Activated naive CD4-positive, alpha-beta T cell treated with Interleukin-2 at 50 U/mL for 16 hours (primary cell): ENCODE results near the gene RDH16.
"Not testable (repeated sequence)": the region's sequence is repeated elsewhere in the genome, so short reads cannot be mapped to it uniquely, and the experiment has no call there.

Source experiments
- DNase-seq: peaks from one replicate; pipeline ENCODE4 v3.0.0-alpha.2; 2020

Gene RDH16

GRCh38 chr12:56951582-56952339 lies 5.6 kb downstream of the RDH16 start:
- DNase-seq, result no peak

DNA sequence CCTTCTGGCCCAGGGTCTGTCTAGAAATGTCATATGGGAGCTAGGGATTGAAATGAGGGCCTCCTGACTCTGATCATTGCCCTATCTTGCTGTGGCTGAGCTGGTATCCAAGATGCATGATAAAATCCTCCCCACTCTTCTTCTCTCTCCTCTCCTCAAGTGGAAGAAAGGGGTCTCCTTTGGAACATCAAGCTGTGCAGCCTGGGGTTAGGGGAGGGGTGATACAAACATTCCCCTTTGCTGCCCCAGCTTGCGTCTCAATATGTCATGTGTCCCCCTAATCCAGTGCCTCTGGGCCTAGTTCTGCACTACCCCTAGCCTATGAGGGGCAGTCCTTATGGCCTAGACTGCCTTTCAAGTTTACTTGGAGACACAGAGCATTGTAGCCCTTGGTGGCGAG lies 8.5 kb downstream of the RDH16 start:
- DNase-seq, result no peak

DNA sequence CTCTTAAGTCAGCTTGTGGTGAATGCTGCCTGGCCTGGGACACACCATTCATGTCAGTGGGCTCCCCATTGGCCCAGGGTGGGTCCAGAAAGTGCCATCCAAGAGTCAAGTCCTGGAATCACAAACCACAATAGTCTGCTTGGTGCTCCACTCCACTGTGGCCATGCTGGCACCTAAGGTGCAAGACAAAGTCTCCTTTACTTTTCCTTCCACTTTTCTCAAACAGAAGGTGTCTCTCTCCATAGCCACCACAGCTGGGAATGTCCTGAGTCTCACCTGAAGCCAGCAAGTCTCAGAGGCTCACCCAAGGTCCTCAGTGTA lies 9.0 kb downstream of the RDH16 start:
- no peak for DNase-seq

GRCh38 chr12:56947633-56948456 lies 9.6 kb downstream of the RDH16 start:
- DNase-seq, result no peak

DNA sequence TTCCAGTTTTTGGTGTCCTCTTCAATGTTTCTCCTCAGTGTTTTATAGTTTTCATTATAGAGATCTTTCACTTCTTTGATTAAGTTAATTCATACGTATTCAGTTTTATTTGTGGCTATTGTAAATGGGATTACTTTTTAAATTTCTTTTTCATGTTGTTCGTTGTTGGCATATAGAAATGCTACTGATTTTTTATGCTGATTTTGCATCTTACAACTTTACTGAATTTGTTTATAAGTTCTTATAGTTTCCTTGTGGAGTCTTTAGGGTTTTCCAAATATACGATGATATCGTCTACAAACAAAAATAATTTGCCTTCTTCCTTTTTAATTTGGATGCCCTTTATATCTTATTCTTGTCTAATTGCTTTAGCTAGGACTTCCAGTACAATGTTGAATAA lies 13.5 kb downstream of the RDH16 start:
- no peak for DNase-seq

GRCh38 chr12:56943374-56943773 lies 14.0 kb downstream of the RDH16 start:
- not testable (repeated sequence) for DNase-seq

GRCh38 chr12:56941299-56942017 lies 15.9 kb downstream of the RDH16 start:
- no peak for DNase-seq

DNA sequence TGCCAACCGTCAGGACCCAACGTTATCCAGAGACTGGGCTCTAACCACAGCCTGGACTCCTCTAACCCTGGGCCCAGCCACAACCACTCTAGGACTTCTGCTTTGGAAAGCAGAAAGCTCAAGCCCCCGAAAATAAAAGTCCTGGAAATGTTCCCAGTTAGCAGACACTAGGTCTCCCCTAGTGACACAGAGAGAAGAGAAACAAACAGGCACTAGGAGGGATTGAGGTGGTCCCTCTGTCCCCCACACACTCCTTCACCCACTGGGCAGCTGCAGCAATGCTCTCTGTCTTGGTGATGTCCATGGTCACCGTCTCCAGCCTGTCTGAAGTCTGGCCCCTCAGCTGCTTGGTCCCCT lies 16.5 kb downstream of the RDH16 start:
- DNase-seq, result not testable (repeated sequence)

DNA sequence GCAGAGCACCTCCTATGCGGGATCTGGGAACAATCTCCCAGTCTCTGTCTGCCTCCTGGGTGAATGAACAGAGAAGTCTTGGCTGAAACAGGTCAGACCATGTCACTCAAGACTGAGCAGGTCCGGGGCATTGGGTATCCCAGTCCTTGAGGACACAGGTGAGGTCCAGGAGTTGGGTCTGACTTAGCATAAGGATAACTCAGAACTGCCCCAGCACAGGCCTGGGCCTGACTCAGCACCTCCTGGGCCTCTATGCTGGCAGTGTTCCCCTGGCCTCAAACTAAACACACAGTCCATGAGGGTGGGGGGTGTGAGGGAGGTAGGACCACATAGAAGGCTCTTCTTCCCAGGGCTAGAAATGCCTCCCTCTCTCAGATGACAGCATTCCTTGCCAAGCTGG lies 21.7 kb downstream of the RDH16 start:
- no peak for DNase-seq

DNA sequence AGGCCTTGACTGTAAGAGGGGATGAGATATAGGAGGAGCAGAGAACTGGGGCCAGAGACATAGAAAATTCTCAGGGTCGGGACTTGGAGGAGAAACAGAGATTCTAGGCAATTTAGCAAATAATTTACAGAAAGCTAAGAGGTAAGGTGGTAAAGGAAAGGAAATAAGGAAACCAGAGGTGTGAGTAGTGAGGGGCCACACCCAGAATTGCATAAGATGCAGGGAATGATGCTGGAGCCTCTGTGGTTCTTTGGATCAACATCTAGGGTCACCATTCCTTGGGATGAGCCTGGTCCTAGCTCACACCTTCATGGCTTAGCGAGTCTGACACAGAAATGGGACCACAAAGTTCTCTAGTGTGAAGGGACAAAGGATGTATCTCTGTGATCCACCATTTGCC lies 22.3 kb downstream of the RDH16 start:
- DNase-seq, result no peak

GRCh38 chr12:56933826-56934625 lies 23.4 kb downstream of the RDH16 start, which contains the start of gene SDR9C7:
TSS of gene SDR9C7 (minus strand) at chr12:56934408. CDS start at chr12:56934261, 147 bp downstream.
- no peak for DNase-seq

DNA sequence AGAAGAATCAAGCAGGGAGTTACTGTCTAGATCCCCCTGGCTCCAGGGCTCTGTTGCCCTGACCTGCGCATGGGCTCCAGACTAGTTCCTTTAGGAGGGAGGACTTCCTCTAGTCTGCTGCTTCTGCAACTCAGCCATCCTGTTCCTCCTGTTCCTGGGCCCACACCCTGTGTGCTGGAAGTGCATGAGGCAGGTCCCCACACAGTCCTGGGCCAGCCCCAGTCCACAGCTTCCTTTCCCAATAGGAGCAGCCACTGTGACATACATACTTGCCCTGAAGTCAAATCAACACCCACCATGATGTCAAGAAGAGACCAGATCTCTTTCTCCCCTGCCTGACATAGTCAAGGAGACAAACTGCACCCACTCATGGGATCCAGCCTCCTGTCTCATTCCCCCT lies 24.5 kb downstream of the RDH16 start:
- DNase-seq, result no peak

DNA sequence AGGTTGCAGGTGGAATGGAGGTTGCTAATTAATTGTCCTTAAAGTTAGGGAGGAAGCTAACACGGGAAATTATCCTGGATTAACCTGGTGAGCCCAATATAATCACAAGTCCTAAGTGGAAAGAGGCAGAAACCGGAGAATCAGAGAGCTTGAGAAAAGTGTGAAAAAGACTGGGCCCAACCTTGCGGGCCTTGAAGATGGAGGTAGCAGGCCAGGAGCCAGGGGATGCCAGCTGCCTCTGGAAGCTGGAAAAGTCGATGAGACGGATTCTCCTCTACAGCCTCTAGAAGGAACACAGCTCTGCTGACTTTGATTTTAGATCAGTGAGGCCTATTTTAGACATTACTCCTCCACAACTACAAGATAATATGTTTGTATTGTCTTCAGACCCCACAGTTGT lies 25.3 kb downstream of the RDH16 start:
- DNase-seq, result no peak

- no peak for DNase-seq
These were observed 25.9 kb downstream of the RDH16 start for GRCh38 chr12:56931474-56931978.

GRCh38 chr12:56930241-56930640 lies 27.2 kb downstream of the RDH16 start:
- no peak for DNase-seq

- no peak for DNase-seq
These were observed 27.6 kb downstream of the RDH16 start for GRCh38 chr12:56929780-56930179.

GRCh38 chr12:56928262-56928661 lies 29.1 kb downstream of the RDH16 start:
- no peak for DNase-seq

DNA sequence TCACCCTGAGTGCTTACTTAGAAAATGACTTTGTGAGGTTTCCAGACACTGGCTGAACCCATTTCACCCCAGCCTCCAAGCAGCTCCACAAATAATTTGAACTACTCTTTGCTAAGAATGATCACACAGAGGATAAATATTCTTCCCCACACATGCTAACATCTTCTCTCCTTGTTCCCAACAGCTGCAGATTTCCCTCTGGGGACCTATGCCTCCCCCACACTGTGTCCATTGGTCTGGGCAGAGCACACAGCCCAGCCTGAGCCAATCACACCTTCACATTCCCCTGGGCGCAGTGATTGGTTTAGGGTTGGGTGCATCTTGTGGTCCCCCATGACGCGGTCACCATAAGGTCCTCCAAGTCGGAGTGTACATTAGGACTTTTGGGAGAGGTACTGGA lies 30.1 kb downstream of the RDH16 start:
- no peak for DNase-seq

GRCh38 chr12:56922031-56922430 lies 35.4 kb downstream of the RDH16 start:
- no peak for DNase-seq

DNA sequence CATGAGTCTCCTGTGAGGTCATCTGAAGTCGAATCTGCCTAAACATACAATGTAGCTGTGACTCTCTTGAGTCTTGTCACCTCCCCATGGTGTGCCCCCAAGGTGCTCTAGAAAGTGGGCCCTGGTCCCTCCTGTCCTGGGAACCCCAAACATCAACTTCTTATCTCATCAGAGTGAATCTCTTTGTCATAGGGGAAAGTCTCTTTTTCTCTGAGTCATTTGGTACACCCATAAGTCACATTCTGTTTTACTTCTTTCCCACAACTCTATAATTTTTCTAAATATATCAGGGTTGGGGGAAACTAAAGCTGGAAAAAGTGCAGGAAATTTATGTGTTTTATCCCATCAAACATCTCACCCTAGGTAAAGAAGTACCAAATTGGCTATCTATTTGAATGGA lies 36.1 kb downstream of the RDH16 start:
- DNase-seq, result no peak

DNA sequence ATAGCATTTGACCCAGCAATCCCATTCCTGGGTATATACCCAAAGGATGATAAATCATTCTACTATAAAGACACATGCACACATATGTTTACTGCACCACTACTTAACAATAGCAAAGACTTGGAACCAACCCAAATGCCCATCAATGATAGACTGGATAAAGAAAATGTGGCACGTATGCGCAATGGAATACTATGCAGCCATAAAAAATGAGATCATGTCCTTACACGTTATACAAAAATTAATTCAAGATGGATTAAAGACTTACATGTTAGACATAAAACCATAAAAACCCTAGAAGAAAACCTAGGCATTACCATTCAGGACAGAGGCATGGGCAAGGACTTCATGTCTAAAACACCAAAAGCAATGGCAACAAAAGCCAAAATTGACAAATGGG lies 39.3 kb downstream of the RDH16 start:
- not testable (repeated sequence) for DNase-seq

DNA sequence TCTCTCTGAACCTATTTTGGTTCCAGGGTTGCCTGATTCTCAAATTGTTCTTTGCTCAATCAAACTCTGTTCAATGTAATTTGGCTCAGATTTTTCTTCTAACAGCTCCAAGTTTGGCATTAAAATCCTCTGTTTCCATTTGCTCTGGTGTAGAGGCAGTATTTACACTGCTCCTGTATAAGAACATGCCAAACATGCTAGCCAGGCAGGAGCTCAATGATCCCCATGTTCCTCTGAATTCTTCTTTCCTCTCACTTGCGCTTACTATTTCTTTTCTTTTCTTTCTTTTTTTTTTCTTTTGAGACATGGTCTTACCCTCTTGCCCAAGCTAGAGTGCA lies 40.4 kb downstream of the RDH16 start:
- DNase-seq, result no peak
